B cell (primary cell): ENCODE measurements around the gene CLDN20. TPM values are rescaled to one million over a fixed set of nuclear protein-coding genes. Genes with fewer than 3 reads are reported as not detected.

ENCODE experiments used
- ATAC-seq: fragments of 200-7000 bp; cut with Tn5 transposase; one replicate; pipeline ENCODE4 v1.10.0; 2021; ENCODE audit warnings: low read depth, mild to moderate bottlenecking, moderate number of reproducible peaks, moderate library complexity
- CTCF ChIA-PET: fragments of 350-600 bp; sonication (Branson Sonifier 250); formaldehyde crosslinking; loops from one replicate; lab custom pipeline; 2021; ENCODE audit warnings: antibody characterized with exemption, inconsistent platforms; lab: Charles Lee
- POLR2A ChIA-PET: fragments of 350-600 bp; sonication (Branson Sonifier 250); formaldehyde crosslinking; loops from one replicate; lab custom pipeline; 2021; ENCODE audit warnings: antibody characterized with exemption; lab: Charles Lee
- DNase-seq: peaks from one replicate; pipeline ENCODE4 v3.0.0; 2013
- H2AFZ ChIP-seq: 2 replicates; pipeline ENCODE4 v1.6.1; 2012; ENCODE audit warnings: mild to moderate bottlenecking, low read depth, low read length; ENCODE audit not compliant: insufficient read depth, poor library complexity, severe bottlenecking
- H3K27ac ChIP-seq, 2 donors: 1 replicate in 1 of 2; 2 replicates in 1 of 2; pipeline ENCODE4 v1.5.1; 2012 to 2013; ENCODE audit warnings: low read length in 2 of 2, mild to moderate bottlenecking in 2 of 2, moderate library complexity in 1 of 2
- H3K27me3 ChIP-seq, 4 experiments: fragments of 200-600 bp in 1 of 4; sonication (generic) in 1 of 4; replicated peaks in 1 of 4; 1 replicate in 2 of 4; 2 replicates in 2 of 4; pipeline versions ENCODE4 v1.6.1 to v1.7.0; 2013 to 2016; ENCODE audit warnings: low read length in 3 of 4, mild to moderate bottlenecking in 2 of 4, mixed read lengths in 1 of 4, moderate library complexity in 1 of 4; ENCODE audit not compliant: insufficient read depth in 4 of 4, control insufficient read depth in 3 of 4; ENCODE audit errors: control extremely low read depth in 1 of 4
- H3K36me3 ChIP-seq, 2 experiments: replicated peaks in 1 of 2; 1 replicate in 1 of 2; 2 replicates in 1 of 2; pipeline versions ENCODE4 v1.6.1 to v1.7.1; 2013; ENCODE audit warnings: low read length in 1 of 2; ENCODE audit not compliant: insufficient read depth in 2 of 2, control insufficient read depth in 1 of 2; ENCODE audit errors: control extremely low read depth in 1 of 2, extremely low read depth in 1 of 2
- H3K4me1 ChIP-seq, 2 donors: fragments of 200-600 bp in 1 of 2; sonication (generic) in 1 of 2; 1 replicate in 1 of 2; 2 replicates in 1 of 2; pipeline versions ENCODE4 v1.5.1 to v1.6.1; 2013 to 2017; ENCODE audit warnings: low read length in 2 of 2; ENCODE audit not compliant: control insufficient read depth in 2 of 2, insufficient read depth in 2 of 2
- H3K4me2 ChIP-seq: replicated peaks from 2 replicates; pipeline ENCODE3; 2012; ENCODE audit warnings: mild to moderate bottlenecking, low read depth, low read length; ENCODE audit not compliant: poor library complexity, severe bottlenecking
- H3K4me3 ChIP-seq, 5 experiments: fragments of 200-600 bp in 1 of 5; sonication (generic) in 1 of 5; 1 replicate in 3 of 5; 2 replicates in 2 of 5; pipeline versions ENCODE4 v1.5.1 to v1.7.0; 2011 to 2016; ENCODE audit warnings: low read length in 4 of 5, mild to moderate bottlenecking in 4 of 5, low read depth in 2 of 5, control low read depth in 1 of 5, moderate library complexity in 1 of 5; ENCODE audit not compliant: insufficient read depth in 1 of 5; ENCODE audit errors: control extremely low read depth in 1 of 5, extremely low read depth in 1 of 5
- H3K79me2 ChIP-seq: fragments of 200-600 bp; sonication (generic); one replicate; pipeline ENCODE4 v1.6.0; 2016; ENCODE audit warnings: low read length; ENCODE audit not compliant: control insufficient read depth, insufficient read depth
- H3K9ac ChIP-seq: fragments of 200-600 bp; sonication (generic); 2 replicates; pipeline ENCODE4 v1.6.1; 2017; ENCODE audit warnings: mild to moderate bottlenecking, low read length, moderate library complexity
- H3K9me3 ChIP-seq, 3 donors: one replicate each; pipeline versions ENCODE4 v1.6.1 to v1.7.1; 2013; ENCODE audit warnings: low read length in 2 of 3; ENCODE audit not compliant: control insufficient read depth in 2 of 3, insufficient read depth in 1 of 3; ENCODE audit errors: control extremely low read depth in 1 of 3
- H4K20me1 ChIP-seq: 2 replicates; pipeline ENCODE4 v1.6.0; 2012; ENCODE audit warnings: mild to moderate bottlenecking, low read length; ENCODE audit not compliant: insufficient read depth, control insufficient read depth, poor library complexity, severe bottlenecking
- H3K27ac Mint-ChIP-seq: one replicate; pipeline ENCODE4 v1.8.0; 2021; ENCODE audit warnings: mixed read lengths
- H3K27me3 Mint-ChIP-seq: one replicate; pipeline ENCODE4 v1.8.0; 2021; ENCODE audit warnings: mixed read lengths
- H3K4me1 Mint-ChIP-seq: one replicate; pipeline ENCODE4 v1.8.0; 2021; ENCODE audit warnings: mixed read lengths
- H3K4me3 Mint-ChIP-seq: one replicate; pipeline ENCODE4 v1.8.0; 2021; ENCODE audit warnings: mixed read lengths
- H3K9me3 Mint-ChIP-seq: one replicate; pipeline ENCODE4 v1.8.0; 2022; ENCODE audit warnings: mixed read lengths; ENCODE audit not compliant: insufficient read depth
- EZH2 ChIP-seq: IDR thresholded peaks from 2 replicates; pipeline ENCODE4 v1.6.1; 2012; ENCODE audit warnings: borderline replicate concordance, low read depth, mild to moderate bottlenecking, moderate library complexity, low read length; ENCODE audit not compliant: insufficient read depth, poor library complexity, severe bottlenecking
- WGBS: methylation state at CpG from one replicate; pipeline ENCODE4 v1.1.5; 2013; ENCODE audit warnings: missing lambda C conversion rate; ENCODE audit not compliant: insufficient coverage; 5-methylcytosine and 5-hydroxymethylcytosine counted together
- intact Hi-C: fragments of 100-400 bp; cut with micrococcal nuclease; formaldehyde crosslinking; loops from one replicate; pipeline ENCODE4 v1.10.0; 2022
- polyA plus RNA-seq: library from polyadenylated mRNA; depleted of rRNA; stranded (reverse); fragments of >200 nt; gene quantifications from 2 replicates; pipeline ENCODE4 v1.2.3, GENCODE V29; 2012
- total RNA-seq, 2 donors: library from RNA; stranded (reverse); fragments of 120-200 nt in 1 of 2; gene quantifications; 1 replicate in 1 of 2; 2 replicates in 1 of 2; pipeline versions ENCODE4 v1.2.3 to v1.2.4, GENCODE V29; 2013 to 2022
- TF ChIP-seq, protein P1 (sequence below): fragments of 200-600 bp; IDR thresholded peaks from one replicate; pipeline ENCODE4 v1.8.0; 2022; ENCODE audit warnings: antibody characterized with exemption, mild to moderate bottlenecking

The CLDN20 gene
- total and polyA plus RNA-seq, 2 donors (not counting 1 experiment from before 2014, with no cell fraction given), result not detected

DNA sequence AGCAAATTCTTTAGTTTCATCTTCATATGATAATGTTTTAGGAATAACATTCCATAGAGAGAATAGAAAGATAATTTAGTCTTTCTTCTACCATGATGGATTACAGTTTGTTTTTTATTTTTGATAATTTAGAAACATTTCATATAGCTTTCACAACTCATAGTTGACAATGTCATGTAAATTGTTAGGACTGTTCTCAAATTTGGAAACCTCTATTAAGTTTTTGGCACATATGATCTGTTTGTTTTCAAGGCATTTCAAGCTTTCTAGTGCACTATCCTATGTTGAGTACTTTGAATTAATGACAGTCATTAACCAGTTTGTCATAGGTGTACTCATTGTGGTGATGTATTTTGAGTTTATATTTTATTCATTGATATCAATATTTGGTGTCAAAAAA is 61.2 kb downstream of the CLDN20 start:
- H4K20me1 ChIP-seq, result no peaks in the 10 kb centered on the region
- no peak for DNase-seq
- no peak overlapping the region for H2AFZ ChIP-seq
- no peaks in the 10 kb centered on the region for H3K79me2 ChIP-seq
- ChIA-PET CTCF (interaction anchor here (0.9 to 1.2 kb wide), 2 partner anchors 10 to 12 kb away, joined by 3 to 4 read pairs; no protein-coding TSS in a partner anchor), POLR2A (no interaction called here)
- Mint-ChIP-seq H3K9me3 (no peaks in the 10 kb centered on the region), H3K4me1 (peaks cover 6% of the 10 kb centered on the region), H3K4me3 (no peak overlapping the region), H3K27ac (no peak overlapping the region), H3K27me3 (no peaks in the 10 kb centered on the region)
- H3K4me3 ChIP-seq, result no peak overlapping the region
- H3K9me3 ChIP-seq, result no peaks in the 10 kb centered on the region
- no peak overlapping the region for H3K9ac ChIP-seq
- TF ChIP-seq, protein P1, sequence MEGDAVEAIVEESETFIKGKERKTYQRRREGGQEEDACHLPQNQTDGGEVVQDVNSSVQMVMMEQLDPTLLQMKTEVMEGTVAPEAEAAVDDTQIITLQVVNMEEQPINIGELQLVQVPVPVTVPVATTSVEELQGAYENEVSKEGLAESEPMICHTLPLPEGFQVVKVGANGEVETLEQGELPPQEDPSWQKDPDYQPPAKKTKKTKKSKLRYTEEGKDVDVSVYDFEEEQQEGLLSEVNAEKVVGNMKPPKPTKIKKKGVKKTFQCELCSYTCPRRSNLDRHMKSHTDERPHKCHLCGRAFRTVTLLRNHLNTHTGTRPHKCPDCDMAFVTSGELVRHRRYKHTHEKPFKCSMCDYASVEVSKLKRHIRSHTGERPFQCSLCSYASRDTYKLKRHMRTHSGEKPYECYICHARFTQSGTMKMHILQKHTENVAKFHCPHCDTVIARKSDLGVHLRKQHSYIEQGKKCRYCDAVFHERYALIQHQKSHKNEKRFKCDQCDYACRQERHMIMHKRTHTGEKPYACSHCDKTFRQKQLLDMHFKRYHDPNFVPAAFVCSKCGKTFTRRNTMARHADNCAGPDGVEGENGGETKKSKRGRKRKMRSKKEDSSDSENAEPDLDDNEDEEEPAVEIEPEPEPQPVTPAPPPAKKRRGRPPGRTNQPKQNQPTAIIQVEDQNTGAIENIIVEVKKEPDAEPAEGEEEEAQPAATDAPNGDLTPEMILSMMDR, result no peak
- TF ChIP-seq EZH2, result no peak
- intact Hi-C loops, result loop anchor here (5.0 to 10.0 kb wide), 2 partner anchors 1710 to 1857 kb away; no protein-coding TSS in a partner anchor
- no peaks in the 10 kb centered on the region for H3K27me3 ChIP-seq
- peaks cover 4 to 5% of the 10 kb centered on the region in 2 donors for H3K4me1 ChIP-seq
- H3K27ac ChIP-seq, result no peak overlapping the region
- ATAC-seq, result no peak
- no peaks in the 10 kb centered on the region for H3K36me3 ChIP-seq
- H3K4me2 ChIP-seq, result no peak overlapping the region

DNA sequence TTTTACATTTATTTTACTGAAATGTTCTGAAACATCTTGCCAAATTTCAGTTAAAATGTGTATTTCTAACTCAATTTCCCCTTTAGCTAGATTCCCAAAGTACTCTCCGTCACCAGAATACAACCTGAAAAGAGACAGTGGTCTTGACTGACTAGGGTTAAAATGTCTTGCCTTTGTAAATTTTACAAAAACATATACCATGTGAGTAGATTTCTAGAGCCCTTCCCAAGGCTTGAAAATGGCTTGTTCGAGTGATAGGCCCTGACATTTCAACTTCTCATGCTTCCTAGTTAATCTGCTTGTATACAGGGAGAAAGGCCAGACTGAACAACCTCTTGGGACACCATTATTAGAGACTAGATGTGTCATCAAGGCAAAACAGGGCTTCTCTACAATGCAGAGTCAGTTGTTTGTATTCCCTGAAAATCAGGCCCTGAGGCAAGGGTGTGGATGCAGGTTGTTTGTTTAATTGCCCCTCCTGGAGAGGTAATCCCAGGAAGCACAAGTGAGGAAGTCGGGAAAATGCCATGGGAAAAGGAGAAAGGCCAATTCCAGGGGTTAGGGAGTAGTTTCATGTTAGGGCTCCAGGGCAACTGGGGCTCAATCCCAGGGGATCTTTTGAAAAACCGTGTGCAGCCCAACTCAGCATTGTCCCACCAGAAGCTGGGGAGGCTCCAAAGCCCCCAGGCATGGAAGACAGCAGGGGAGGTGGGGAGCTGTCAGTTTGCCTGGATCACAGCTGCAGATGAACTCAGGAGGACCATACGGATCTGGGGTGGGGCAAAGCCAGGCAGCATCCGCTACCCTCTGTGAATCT is 62.1 kb downstream of the CLDN20 start:
- no peak overlapping the region for H3K27ac Mint-ChIP-seq
- peaks cover 3% of the 10 kb centered on the region for H3K4me1 Mint-ChIP-seq
- Histone ChIP-seq H3K27me3 (no peaks in the 10 kb centered on the region), H3K4me1 (no peaks in the 10 kb centered on the region), H3K4me3 (no peak overlapping the region), H3K79me2 (no peaks in the 10 kb centered on the region), H3K27ac (no peak overlapping the region), H3K9ac (no peak overlapping the region), H4K20me1 (no peaks in the 10 kb centered on the region), H3K9me3 (no peaks in the 10 kb centered on the region), H2AFZ (no peak overlapping the region), H3K4me2 (no peak overlapping the region), H3K36me3 (no peaks in the 10 kb centered on the region)
- intact Hi-C loops, result loop anchor here (2.0 to 10.0 kb wide), 3 partner anchors 1709 to 1949 kb away; no protein-coding TSS in a partner anchor
- ChIA-PET POLR2A (no interaction called here), CTCF (interaction anchor here (0.9 to 1.2 kb wide), 2 partner anchors 11 to 13 kb away, joined by 3 to 4 read pairs; no protein-coding TSS in a partner anchor)
- ATAC-seq, result no peak
- no peaks in the 10 kb centered on the region for H3K9me3 Mint-ChIP-seq
- 95% methylated on average over 4 of the region's 6 CpGs for WGBS
- no peak for DNase-seq
- H3K27me3 Mint-ChIP-seq, result no peaks in the 10 kb centered on the region
- TF ChIP-seq EZH2, result no peak
- no peak overlapping the region for H3K4me3 Mint-ChIP-seq

Other genes starting within 250 kb of the CLDN20 start
- gene TFB1M, start 50.5 kb downstream of the CLDN20 start, total RNA-seq, result 49.9 and 58.0 TPM in 2 replicates
- gene TFB1M, start 50.5 kb downstream of the CLDN20 start, polyA plus RNA-seq, result 13.3 and 18.6 TPM in 2 replicates
- gene NOX3, start 191.8 kb downstream of the CLDN20 start, total RNA-seq, result not detected in 2 replicates
- not detected in 2 replicates for gene NOX3, start 191.8 kb downstream of the CLDN20 start, polyA plus RNA-seq